ENCODE measurements around the gene SYNPO2.

Gene SYNPO2

GRCh38 chr4:119068529-119068962 lies 179.9 kb downstream of the SYNPO2 start:
- no peak for DNase-seq (ENCODE audit: low spot score)

GRCh38 chr4:119070301-119070700 lies 181.6 kb downstream of the SYNPO2 start:
- no peak for DNase-seq (ENCODE audit: low spot score)

DNA sequence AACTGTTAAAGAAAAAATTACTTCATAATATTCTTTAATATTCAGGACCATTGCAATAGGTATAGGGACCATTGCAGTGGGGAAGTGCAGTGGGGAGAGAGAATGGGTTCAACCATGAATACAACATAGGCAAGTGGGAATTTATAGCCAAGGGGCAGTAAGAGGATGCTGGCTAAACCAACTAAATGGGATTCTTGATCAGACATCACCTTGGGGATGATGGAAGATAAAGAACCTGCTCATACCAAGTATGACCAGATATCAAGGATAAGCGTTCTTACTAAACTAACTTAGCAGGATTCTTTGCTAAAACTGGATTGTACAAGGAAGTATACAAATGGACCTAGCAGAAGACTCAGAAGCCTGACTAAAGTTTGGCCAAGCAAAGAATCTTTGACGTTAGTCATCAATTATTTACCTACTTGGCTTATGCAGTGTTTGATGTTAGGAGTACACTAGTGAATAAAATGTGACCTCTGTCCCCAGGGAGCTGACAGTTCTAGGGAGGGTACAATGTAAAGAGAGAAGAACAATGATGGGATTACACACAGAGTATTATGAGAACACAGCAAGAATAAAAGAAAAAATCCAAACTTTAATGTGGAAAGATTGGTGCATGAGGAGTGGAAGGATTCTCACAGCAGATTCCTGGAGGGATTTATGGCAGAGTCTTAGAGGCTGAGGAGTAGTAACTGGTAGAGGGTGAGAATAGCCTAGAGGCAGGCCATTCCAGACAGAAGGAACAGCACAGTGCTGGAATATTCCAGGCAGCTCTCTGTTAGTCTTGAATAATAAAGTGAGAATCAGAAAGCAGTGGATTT lies 192.3 kb downstream of the SYNPO2 start:
- no peak for DNase-seq (ENCODE audit: low spot score)

GRCh38 chr4:119081542-119081859 lies 192.8 kb downstream of the SYNPO2 start:
- no peak for DNase-seq (ENCODE audit: low spot score)

- no peak for DNase-seq (ENCODE audit: low spot score)
These were observed 193.3 kb downstream of the SYNPO2 start for GRCh38 chr4:119081943-119082342.

DNA sequence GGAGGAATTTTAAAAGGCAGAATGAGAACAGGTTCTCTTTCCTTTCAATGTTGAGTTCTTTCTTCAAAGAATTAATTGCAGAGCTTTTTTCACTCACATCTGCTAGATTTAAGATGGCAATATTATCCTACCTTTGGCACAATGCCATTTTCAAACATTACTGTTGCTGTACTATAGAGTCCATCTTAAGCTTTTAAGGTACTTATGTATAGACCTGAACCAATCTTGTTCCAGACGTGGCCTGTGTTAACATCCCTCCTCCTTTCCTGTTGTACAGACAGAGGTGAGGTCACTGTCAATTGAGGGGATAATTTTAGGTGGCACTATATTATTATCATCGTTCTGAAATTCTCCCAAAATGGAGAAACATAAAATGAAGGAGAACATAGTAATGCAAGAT lies 194.0 kb downstream of the SYNPO2 start:
- no peak for DNase-seq (ENCODE audit: low spot score)

DNA sequence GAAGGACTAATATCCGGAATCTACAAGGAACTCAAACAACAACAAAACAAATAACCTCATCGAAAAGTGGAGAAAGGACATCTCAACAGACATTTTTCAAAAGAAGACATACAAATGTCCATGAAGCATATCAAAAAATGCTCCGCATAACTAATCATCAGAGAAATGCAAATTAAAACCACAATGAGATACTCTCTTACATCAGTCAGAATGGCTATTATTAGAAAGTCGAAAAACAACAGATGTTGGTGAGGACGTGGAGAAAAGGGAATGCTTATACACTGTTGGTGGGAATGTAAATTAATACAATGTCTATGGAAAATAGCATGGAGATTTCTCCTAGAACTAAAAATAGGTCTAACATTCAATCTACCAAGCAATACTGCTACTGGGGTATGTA lies 195.9 kb downstream of the SYNPO2 start:
- DNase-seq (ENCODE audit: low spot score): no peak

GRCh38 chr4:119087121-119087520 lies 198.5 kb downstream of the SYNPO2 start:
- DNase-seq (ENCODE audit: low spot score): no peak

GRCh38 chr4:119087656-119088055 lies 199.0 kb downstream of the SYNPO2 start:
- no peak for DNase-seq (ENCODE audit: low spot score)

GRCh38 chr4:119093042-119093827 lies 204.6 kb downstream of the SYNPO2 start:
- no peak for DNase-seq (ENCODE audit: low spot score)

DNA sequence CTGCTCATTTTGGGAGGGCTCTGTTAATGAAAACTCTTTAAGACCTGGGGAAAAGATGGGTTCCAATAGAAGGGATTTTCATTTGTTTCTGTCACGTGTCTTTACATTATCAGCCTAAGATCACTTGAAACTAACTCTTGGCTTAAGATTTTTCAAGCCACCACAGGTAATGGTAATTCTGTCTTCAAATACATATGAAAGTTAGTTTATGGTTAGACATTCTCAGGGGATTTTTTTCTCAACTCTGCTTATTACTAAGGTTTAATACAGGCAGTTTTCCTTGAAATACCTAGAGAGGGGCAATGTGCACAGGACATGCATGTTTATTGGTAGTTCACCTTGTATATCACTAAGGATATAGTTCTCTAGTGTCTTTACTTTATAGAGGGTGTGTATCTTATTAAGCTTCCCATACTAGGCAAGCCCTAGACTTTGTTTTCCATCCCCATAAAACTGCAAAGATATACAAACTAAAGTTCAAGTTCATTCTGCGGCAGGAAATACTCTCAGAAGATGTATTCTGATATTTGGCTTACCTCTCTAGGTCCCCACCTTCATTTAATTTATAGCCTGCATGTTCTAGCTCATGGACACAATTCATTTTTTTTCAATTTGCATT lies 208.7 kb downstream of the SYNPO2 start:
- no peak for DNase-seq (ENCODE audit: low spot score)

DNA sequence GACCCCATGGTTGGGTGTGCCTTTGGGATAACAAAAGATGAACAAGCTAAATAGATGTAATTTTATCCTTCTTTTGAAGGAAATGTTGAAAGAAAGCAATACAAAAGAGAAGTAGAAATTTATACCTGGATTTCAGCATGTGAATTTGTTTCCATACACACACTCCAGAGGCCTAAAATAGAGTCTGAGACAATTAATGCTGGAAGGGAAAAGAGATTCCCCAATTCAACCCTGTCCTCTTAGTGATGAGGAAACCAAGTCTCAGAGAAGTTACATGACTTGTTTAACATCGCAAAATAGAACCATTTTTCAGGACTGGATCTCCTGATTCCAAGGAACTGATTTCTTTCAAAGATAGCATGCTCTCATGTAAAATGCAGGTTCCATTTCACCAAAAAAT lies 209.7 kb downstream of the SYNPO2 start:
- DNase-seq (ENCODE audit: low spot score): no peak

DNA sequence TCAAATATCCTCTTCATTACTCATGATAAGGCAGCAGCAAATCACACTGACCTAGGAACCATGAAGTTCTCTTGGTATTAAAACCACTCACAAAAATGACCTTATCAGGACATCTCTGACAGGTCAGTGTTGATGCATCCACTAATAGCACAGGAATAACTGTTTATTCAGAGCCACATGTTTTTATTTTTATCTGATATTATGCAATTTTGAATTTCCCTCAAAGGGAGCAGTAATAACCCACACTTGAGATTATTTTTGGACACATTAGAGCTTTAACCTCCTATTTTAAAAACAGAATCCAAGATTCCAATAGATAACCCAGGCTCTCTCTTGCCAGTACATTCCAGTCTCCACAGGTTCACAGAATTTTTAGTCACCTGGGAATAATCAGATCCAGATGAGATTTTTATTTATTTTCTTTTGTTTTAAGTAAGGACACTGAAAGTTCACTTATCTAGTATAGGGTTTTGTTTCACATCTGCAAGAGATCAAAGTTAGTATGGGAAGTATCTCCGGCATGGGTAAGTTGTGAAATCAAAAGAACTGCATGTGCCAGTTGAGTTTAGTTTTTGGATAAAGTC lies 210.7 kb downstream of the SYNPO2 start:
- no peak for DNase-seq (ENCODE audit: low spot score)

DNA sequence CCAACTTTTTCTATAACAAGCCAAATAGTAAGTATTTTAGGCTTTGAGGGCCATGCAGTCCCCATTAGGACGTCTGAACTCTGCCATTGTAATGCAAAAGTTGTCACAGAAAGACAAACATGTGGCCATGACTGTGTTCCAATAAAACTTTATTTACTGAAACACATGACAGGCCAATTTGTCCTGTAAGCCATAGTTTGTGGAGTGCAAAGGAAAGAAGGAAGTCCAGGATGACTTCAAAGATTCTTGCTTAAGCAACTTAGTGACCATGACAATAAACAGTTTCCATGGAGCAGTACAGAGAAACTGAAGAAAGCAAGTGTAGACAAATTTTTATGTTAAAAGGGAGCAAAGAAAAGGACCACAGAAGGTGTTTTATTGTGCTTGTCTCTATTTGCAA lies 212.0 kb downstream of the SYNPO2 start:
- no peak for DNase-seq (ENCODE audit: low spot score)

DNA sequence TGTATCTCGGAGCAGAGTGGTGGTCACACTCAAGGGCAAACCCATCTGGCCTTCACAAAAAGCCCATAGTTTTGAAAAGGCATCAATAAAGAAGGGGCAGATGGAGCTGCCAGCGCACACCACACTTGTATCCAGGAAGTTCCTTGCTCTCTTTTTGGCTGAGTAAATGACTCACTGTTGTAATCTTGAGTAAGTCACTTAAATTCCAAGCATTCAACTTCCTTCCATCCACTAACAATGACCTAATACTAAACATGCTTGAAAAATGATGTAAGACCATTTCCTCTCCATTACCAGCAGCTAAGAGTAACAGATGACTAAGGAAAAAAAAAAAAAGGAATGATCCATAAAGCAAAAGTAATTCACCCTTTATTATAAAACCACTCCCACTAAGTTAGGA lies 214.6 kb downstream of the SYNPO2 start:
- no peak for DNase-seq (ENCODE audit: low spot score)

DNA sequence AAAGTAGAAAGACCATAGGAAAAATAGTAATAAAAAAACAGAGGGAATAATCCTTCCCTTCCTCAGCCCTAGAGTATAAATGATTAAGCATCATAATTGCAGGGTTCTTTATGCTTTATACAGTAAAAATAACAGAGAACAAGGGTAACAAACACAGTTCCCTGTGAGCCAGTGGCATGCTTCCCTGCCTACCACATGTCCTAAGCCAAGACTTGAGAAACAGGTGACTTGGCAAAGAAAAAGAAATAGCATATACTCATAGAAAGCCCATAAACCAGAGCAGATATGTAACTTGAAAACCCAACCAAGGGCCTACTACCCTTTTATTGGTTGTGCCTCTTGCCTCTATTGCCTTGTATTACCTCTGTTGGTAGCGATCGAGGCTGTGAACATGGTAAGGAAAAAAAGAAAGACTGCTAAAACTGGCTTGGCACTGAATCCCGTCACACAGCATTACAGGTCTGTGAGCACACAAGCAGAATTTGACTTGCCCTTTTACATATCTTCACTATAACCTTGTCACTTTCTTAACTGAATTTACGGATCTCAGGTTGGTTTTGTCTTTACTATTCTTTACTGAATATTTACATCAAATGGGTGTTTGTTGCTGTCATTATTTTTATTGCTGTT lies 216.1 kb downstream of the SYNPO2 start:
- DNase-seq (ENCODE audit: low spot score): no peak

GRCh38 chr4:119105605-119106004 lies 217.0 kb downstream of the SYNPO2 start:
- DNase-seq (ENCODE audit: low spot score): no peak

- DNase-seq (ENCODE audit: low spot score): no peak
These were observed 217.7 kb downstream of the SYNPO2 start for GRCh38 chr4:119106036-119107000.

DNA sequence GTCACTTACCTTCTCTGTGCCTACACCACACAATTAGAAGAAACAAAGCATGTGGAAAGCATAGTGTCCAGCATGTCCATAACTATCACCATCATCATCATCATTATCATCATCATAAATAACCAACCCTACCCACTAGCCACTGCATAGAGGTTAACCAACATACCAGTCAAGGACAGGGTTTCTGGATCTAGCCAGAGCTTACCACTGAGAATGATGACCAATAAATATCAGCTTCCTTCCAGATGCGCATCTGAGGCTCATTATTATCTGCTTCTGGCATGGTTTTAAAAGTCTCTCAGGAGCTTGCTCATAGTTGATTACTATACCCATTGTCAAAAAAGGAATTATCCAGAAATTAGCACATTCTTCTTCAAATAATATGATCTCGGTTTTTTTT lies 221.5 kb downstream of the SYNPO2 start:
- DNase-seq (ENCODE audit: low spot score): no peak
